Nephron progenitor cell (in vitro differentiated cells): Measurements from ENCODE around the gene PAXIP1.

Experiments
- DNase-seq: peaks from one replicate; pipeline ENCODE4 v3.0.0; 2021
- H3K27ac Mint-ChIP-seq: 2 replicates; pipeline ENCODE4 v1.8.0; 2021; ENCODE audit warnings: mild to moderate bottlenecking, moderate library complexity, mixed read lengths
- H3K27me3 Mint-ChIP-seq: 2 replicates; pipeline ENCODE4 v1.8.0; 2021; ENCODE audit warnings: mild to moderate bottlenecking, low read depth, mixed read lengths; ENCODE audit not compliant: poor library complexity
- H3K36me3 Mint-ChIP-seq: 2 replicates; pipeline ENCODE4 v1.8.0; 2021; ENCODE audit warnings: low read depth, mixed read lengths
- H3K4me1 Mint-ChIP-seq: 2 replicates; pipeline ENCODE4 v1.8.0; 2021; ENCODE audit warnings: mixed read lengths
- H3K4me3 Mint-ChIP-seq: 2 replicates; pipeline ENCODE4 v1.8.0; 2021; ENCODE audit warnings: mild to moderate bottlenecking, moderate library complexity, mixed read lengths
- H3K9me3 Mint-ChIP-seq: 2 replicates; pipeline ENCODE4 v1.8.0; 2021; ENCODE audit warnings: mild to moderate bottlenecking, moderate library complexity, mixed read lengths
- CTCF ChIP-seq: fragments of 200-600 bp; sonication (generic); IDR thresholded peaks from 2 replicates; pipeline ENCODE4 v1.5.0; 2021; ENCODE audit warnings: antibody characterized with exemption

The PAXIP1 gene

DNA sequence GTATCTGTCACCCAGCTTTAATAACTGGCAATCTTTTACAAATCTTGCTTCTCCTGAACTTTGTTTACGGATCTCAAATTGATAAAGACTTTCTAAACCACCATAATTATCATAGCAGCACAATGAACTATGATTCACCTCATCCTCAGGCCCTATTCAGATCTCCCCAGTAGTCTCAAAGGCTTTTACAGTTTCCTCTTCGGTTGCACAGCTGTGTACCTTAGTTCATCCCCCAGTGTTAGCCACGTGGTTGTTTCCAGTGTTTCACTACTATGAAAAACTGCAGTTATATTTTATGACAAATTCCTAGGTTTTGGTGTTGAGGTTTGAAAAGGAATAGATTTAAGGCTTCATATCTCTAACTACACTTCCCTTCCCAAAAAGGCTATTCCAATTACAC is 24.9 kb downstream of the PAXIP1 start:
- no peaks in the 10 kb centered on the region for H3K9me3 Mint-ChIP-seq
- no peak for TF ChIP-seq CTCF
- H3K36me3 Mint-ChIP-seq, result peaks cover 43% of the 10 kb centered on the region
- peaks cover 5% of the 10 kb centered on the region for H3K27me3 Mint-ChIP-seq
- H3K27ac Mint-ChIP-seq, result no peak overlapping the region
- no peak overlapping the region for H3K4me3 Mint-ChIP-seq
- DNase-seq, result no peak
- no peaks in the 10 kb centered on the region for H3K4me1 Mint-ChIP-seq

DNA sequence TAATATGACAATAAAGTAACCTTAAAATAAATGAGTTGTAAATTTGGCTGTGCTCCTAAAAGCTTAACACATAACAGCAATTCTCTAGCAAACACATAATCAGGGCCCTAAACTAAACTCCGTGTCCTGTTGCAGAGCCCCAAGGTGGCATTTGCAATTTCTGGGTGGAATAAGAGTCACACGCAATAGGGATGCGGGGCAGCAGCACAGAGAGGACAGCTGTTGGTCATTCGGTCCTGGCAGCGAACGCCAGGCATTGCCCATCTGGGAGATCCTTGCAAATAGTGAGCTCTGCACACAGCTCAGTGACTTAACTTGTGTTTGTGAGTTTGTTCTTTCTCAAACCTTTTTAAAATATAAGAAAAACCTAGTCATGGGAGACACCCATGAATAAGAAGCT is 25.7 kb downstream of the PAXIP1 start:
- Mint-ChIP-seq H3K4me1 (no peaks in the 10 kb centered on the region), H3K27me3 (peaks cover 5% of the 10 kb centered on the region), H3K4me3 (no peak overlapping the region), H3K36me3 (peaks cover 50% of the 10 kb centered on the region), H3K27ac (no peak overlapping the region), H3K9me3 (no peaks in the 10 kb centered on the region)
- no peak for DNase-seq
- no peak for TF ChIP-seq CTCF

- DNase-seq, result no peak
- no peak for TF ChIP-seq CTCF
- H3K4me1 Mint-ChIP-seq, result no peaks in the 10 kb centered on the region
- H3K4me3 Mint-ChIP-seq, result no peak overlapping the region
- H3K9me3 Mint-ChIP-seq, result no peaks in the 10 kb centered on the region
- peak overlapping the region; percentile 23 for H3K27ac Mint-ChIP-seq
- H3K36me3 Mint-ChIP-seq, result peaks cover 51% of the 10 kb centered on the region
- H3K27me3 Mint-ChIP-seq, result peaks cover 5% of the 10 kb centered on the region
These were observed 26.1 kb downstream of the PAXIP1 start for GRCh38 chr7:154976844-154977243.

- Mint-ChIP-seq H3K9me3 (no peaks in the 10 kb centered on the region), H3K36me3 (peaks cover 55% of the 10 kb centered on the region), H3K27ac (peak overlapping the region; percentile 43), H3K4me3 (no peak overlapping the region), H3K27me3 (peaks cover 5% of the 10 kb centered on the region), H3K4me1 (no peaks in the 10 kb centered on the region)
- TF ChIP-seq CTCF, result no peak
- no peak for DNase-seq
These were observed 26.9 kb downstream of the PAXIP1 start for GRCh38 chr7:154975984-154976383.

DNA sequence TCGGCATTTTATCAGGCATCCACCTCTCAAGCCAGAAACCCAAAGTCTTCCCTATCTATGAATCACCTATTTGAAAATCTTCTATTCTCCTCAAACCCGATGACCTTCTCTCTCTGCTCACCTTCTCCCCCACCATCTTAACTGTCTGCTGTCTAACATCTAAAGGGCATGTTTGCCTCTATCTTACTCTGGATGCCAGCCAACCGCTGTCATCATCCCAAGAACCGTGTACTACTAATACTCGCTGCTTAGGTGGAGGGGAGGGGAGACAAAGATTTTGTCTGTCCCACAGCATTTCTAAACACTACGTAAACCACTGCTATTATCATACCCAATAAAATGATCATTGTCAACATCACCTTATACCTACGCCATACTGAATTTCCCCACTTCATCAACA is 29.5 kb downstream of the PAXIP1 start:
- no peak for TF ChIP-seq CTCF
- no peak overlapping the region for H3K4me3 Mint-ChIP-seq
- no peak for DNase-seq
- no peaks in the 10 kb centered on the region for H3K4me1 Mint-ChIP-seq
- no peaks in the 10 kb centered on the region for H3K9me3 Mint-ChIP-seq
- H3K36me3 Mint-ChIP-seq, result peaks cover 50% of the 10 kb centered on the region
- peak overlapping the region; percentile 81 for H3K27ac Mint-ChIP-seq
- H3K27me3 Mint-ChIP-seq, result peaks cover 2% of the 10 kb centered on the region

- Mint-ChIP-seq H3K36me3 (peaks cover 72% of the 10 kb centered on the region), H3K4me1 (no peaks in the 10 kb centered on the region), H3K27me3 (no peaks in the 10 kb centered on the region), H3K9me3 (no peaks in the 10 kb centered on the region), H3K4me3 (no peak overlapping the region), H3K27ac (no peak overlapping the region)
- no peak for DNase-seq
- TF ChIP-seq CTCF, result no peak
These were observed 34.5 kb downstream of the PAXIP1 start for GRCh38 chr7:154968336-154969001.
